Umbilical cord (tissue), 2 donors: ENCODE results near the gene COQ8A. TPM values are rescaled to one million over a fixed set of nuclear protein-coding genes. Genes with fewer than 3 reads are reported as not detected.

Experiments
- DNase-seq: peaks from one replicate; pipeline ENCODE4 v3.0.0-alpha.2; 2015; ENCODE audit warnings: low spot score
- total RNA-seq: library from RNA; depleted of rRNA; stranded (reverse); fragments of >200 nt; gene quantifications from one replicate; pipeline ENCODE4 v1.2.3, GENCODE V29; 2014; ENCODE audit warnings: low replicate concordance; ENCODE audit not compliant: insufficient read depth

Gene COQ8A
- total RNA-seq, 1 donor from 2014 or later: 20.0 TPM

DNA sequence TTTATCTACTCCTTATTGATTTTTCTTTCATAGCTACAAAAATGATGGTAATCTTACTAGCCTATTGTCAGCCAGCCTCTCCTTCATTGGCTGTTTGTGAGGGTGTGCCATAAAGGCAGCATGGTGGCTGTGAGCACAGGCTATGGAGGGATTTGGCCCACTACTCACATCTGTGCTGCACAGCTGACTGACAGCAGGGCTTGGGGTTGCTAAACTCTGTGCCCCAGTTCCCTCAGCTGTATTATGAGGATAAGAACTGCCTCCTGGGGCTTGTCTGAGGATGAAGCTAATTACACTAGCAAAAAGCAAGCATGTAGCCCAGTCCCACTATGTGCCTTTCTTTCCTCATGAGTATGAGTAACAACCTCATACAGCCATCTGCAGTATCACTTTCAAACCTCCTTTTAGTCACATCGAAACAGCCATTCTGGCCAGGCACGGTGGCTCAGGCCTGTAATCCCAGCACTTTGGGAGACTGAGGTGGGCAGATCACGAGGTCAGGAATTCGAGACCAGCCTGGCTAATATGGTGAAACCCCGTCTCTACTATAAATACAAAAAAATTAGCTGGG lies 66.2 kb downstream of the COQ8A start:
- no peak for DNase-seq

DNA sequence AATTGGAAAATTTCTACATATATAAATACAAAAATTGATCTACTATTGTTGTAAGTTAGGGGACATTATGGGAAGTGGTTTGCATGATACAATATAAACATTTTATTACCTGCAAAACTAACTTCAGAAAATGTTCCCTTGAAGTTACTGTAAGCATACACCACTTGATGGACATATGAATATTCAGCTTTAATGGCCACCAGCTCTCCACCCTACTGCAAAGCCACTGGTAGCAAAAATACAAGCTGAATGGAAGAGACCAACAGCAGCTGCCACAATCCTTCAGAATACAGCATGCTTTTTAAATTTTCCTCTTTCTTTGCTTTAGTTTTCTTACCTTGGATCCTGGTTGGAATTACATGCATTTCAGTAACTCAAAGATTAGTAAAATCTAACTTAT lies 69.8 kb downstream of the COQ8A start:
- no peak for DNase-seq

GRCh38 chr1:227010645-227011044 lies 70.6 kb downstream of the COQ8A start:
- no peak for DNase-seq

DNA sequence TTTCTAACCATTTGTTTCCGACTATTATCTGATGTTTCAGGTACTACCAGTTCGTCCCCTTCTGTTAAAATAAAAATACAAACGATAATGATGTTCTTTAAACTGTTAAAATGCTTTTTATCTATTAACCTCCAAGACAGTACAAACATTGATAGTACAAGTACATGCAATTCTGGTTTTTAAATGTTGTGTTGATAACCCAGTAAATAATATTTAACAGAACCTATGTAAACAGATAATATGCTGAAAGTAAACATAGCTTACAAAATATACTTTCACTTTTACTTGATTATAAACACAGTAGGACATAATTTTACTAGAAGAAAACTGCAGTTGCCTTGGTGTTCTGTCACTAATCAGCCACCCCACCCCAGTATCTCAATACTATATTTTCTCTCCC lies 76.9 kb downstream of the COQ8A start:
- DNase-seq: no peak

DNA sequence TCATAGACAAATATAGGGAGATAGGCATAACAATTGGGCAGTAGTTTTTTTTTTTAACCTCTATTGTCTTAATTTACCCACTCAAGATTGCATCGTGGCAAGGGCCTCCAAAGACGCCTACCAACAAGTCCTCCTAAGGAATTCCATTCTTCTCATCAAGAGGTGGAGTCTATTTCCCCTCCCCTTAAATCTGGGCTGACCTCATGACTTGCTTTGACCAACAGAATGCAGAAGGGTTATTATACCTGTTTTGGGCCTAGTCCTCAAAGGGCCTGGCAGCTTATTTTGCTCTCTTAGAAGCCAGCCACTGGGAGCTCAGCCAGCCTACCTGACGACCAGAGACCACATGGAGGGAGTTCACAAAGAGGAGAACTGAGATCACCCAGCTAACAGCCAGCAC lies 92.3 kb downstream of the COQ8A start:
- DNase-seq: no peak

DNA sequence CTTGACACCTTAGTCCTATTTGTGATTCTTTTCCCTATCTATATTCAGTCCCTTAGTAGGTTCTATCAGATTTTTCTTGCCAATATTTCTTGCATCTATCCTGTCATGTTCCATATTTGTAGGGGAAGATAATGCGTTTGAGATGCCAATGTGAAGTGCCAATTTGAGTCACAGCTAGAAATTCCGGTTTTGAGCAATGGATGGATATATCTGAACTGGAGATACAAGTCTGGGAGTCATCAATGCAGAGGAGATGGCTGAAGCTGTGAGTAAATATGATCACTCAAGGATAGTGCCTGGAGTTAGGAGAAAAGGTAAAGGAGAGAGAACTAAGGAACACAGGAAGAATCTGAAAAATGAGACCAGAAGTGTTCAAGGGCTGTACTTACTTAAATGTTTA lies 93.8 kb downstream of the COQ8A start:
- no peak for DNase-seq

GRCh38 chr1:227035316-227035715 lies 95.2 kb downstream of the COQ8A start:
- no peak for DNase-seq

GRCh38 chr1:227037121-227037520 lies 97.0 kb downstream of the COQ8A start:
- DNase-seq: no peak

Other genes with a start within 250 kb of the COQ8A start
- gene ITPKB, start 201.0 kb upstream of the COQ8A start, total RNA-seq: 15.4 TPM
- 18.1 TPM for gene PSEN2, start 69.7 kb upstream of the COQ8A start, total RNA-seq